KMS-11 (cell line): Measurements from ENCODE around the gene CSNK1A1.
"Not testable (repeated sequence)": the region's sequence is repeated elsewhere in the genome, so short reads cannot be mapped to it uniquely, and the experiment has no call there.

ENCODE experiments used
- H2AFZ ChIP-seq: fragments of 200-600 bp; sonication (generic); 2 replicates; pipeline ENCODE4 v1.6.1; 2016; ENCODE audit warnings: antibody characterized with exemption, mixed run types, low read depth
- H3K27ac ChIP-seq: fragments of 200-600 bp; sonication (generic); 2 replicates; pipeline ENCODE4 v1.6.1; 2016; ENCODE audit warnings: mild to moderate bottlenecking, mixed run types
- H3K27me3 ChIP-seq: fragments of 200-600 bp; sonication (generic); 2 replicates; pipeline ENCODE4 v1.6.1; 2017; ENCODE audit warnings: mild to moderate bottlenecking, low read depth, mixed run types, moderate library complexity; ENCODE audit not compliant: insufficient read depth
- H3K36me3 ChIP-seq: fragments of 200-600 bp; sonication (generic); 2 replicates; pipeline ENCODE4 v1.6.1; 2017; ENCODE audit warnings: mild to moderate bottlenecking, mixed run types; ENCODE audit not compliant: insufficient read depth
- H3K4me1 ChIP-seq: fragments of 200-600 bp; sonication (generic); 2 replicates; pipeline ENCODE4 v1.6.1; 2016; ENCODE audit warnings: mild to moderate bottlenecking, low read depth, mixed run types; ENCODE audit not compliant: poor library complexity, severe bottlenecking
- H3K4me2 ChIP-seq: fragments of 200-600 bp; sonication (generic); 2 replicates; pipeline ENCODE4 v1.7.0; 2016; ENCODE audit warnings: mild to moderate bottlenecking, mixed run types
- H3K4me3 ChIP-seq: fragments of 200-600 bp; sonication (generic); IDR thresholded peaks from 2 replicates; pipeline ENCODE4 v1.6.1; 2017; ENCODE audit warnings: low read depth, low read length, mixed read lengths; ENCODE audit not compliant: insufficient read depth
- H3K79me2 ChIP-seq: fragments of 200-600 bp; sonication (generic); 2 replicates; pipeline ENCODE4 v1.6.1; 2016; ENCODE audit warnings: low read depth, mixed run types; ENCODE audit not compliant: insufficient read depth
- H3K9ac ChIP-seq: fragments of 200-600 bp; sonication (generic); 2 replicates; pipeline ENCODE4 v1.6.1; 2016; ENCODE audit warnings: mild to moderate bottlenecking, mixed run types
- H4K20me1 ChIP-seq: fragments of 200-600 bp; sonication (generic); 2 replicates; pipeline ENCODE4 v1.6.1; 2016; ENCODE audit warnings: mild to moderate bottlenecking, mixed run types; ENCODE audit not compliant: insufficient read depth
- TF ChIP-seq, protein P1 (sequence below): fragments of 200-600 bp; sonication (generic); conservative IDR thresholded peaks from 2 replicates; pipeline ENCODE4 v1.6.1; 2017; ENCODE audit warnings: low read depth, mild to moderate bottlenecking, antibody characterized with exemption, low read length, moderate library complexity, mixed read lengths

CSNK1A1 gene

DNA sequence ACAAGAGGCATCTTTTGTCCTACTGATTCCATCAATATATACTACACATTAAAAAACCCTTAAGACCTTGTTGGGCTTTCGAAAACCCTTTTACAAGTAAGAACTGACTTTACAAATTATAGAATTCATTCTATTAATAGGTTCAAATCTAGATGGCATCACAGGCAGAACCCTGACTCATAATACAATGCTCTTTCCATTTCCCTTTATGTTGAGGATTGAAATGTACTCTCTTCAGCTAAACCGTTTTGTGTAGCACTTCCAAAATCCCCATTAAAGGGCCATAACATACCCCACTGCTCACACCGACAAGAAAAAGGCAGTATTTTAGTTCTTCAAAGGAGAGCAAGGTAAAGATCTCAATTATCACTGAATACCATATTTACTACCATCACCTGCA, 11.2 kb downstream of the CSNK1A1 start:
- Histone ChIP-seq H3K27ac (no peak overlapping the region), H3K36me3 (no peaks in the 10 kb centered on the region), H3K79me2 (peaks cover 88% of the 10 kb centered on the region), H2AFZ (no peak overlapping the region), H3K4me2 (no peak overlapping the region), H4K20me1 (peaks cover 12% of the 10 kb centered on the region; the same call in 1 of the 2 replicates), H3K27me3 (no peaks in the 10 kb centered on the region), H3K4me3 (no peak overlapping the region), H3K9ac (no peak overlapping the region), H3K4me1 (peaks cover 18% of the 10 kb centered on the region)
- TF ChIP-seq, protein P1, sequence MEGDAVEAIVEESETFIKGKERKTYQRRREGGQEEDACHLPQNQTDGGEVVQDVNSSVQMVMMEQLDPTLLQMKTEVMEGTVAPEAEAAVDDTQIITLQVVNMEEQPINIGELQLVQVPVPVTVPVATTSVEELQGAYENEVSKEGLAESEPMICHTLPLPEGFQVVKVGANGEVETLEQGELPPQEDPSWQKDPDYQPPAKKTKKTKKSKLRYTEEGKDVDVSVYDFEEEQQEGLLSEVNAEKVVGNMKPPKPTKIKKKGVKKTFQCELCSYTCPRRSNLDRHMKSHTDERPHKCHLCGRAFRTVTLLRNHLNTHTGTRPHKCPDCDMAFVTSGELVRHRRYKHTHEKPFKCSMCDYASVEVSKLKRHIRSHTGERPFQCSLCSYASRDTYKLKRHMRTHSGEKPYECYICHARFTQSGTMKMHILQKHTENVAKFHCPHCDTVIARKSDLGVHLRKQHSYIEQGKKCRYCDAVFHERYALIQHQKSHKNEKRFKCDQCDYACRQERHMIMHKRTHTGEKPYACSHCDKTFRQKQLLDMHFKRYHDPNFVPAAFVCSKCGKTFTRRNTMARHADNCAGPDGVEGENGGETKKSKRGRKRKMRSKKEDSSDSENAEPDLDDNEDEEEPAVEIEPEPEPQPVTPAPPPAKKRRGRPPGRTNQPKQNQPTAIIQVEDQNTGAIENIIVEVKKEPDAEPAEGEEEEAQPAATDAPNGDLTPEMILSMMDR, result no peak

DNA sequence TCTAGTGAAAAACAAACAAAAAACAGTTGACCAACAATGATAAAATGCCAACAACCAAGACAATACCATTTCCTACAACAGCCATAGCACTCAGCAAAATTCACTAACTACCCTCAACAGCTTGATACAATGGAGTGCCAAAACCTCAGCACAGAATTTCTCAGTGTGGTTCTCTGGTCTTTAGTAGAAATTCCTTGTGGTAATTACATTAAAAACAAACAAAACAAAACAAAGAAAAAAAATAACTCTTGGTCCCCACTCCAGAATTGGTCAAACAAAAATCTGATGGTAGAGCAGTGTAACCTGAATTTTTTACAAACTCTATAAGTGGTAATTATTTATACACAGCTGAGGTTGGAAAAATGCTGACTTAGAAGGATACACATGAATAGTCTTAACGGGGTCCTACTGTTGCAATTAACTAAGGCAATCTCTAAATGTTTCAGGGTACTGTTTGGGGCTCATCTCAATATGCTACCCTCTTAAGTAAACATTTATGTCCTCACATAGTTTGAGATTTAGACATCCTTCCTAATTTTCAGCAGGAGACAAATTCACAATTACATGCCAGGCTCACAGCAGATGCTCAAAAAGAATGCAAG, 13.8 kb downstream of the CSNK1A1 start:
- TF ChIP-seq, protein P1, result no peak
- Histone ChIP-seq H3K4me2 (peak overlapping the region; percentile 25; the same call in 1 of the 2 replicates), H3K9ac (no peak overlapping the region), H3K79me2 (peaks cover 92% of the 10 kb centered on the region), H3K4me1 (peaks cover 18% of the 10 kb centered on the region), H2AFZ (no peak overlapping the region), H3K27ac (no peak overlapping the region; the same call in 1 of the 2 replicates), H4K20me1 (peaks cover 28% of the 10 kb centered on the region), H3K4me3 (no peak overlapping the region), H3K27me3 (no peaks in the 10 kb centered on the region), H3K36me3 (no peaks in the 10 kb centered on the region)

DNA sequence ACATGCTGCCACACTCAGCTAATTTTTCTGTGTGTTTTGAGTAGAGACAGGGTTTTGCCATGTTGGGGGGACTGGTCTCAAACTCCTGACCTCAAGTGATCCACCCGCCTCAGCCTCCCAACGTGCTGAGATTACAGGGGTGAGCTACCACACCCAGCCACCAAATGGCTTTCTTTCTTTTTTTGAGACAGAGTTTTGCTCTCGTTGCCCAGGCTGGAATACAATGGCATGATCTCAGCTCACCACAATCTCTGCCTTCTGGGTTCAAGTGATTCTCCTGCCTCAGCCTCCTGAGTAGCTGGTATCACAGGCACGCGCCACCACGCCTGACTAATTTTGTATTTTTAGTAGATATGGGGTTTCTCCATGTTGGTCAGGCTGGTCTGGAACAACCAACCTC, 15.5 kb downstream of the CSNK1A1 start:
- H3K27ac ChIP-seq, H3K4me3 ChIP-seq, H2AFZ ChIP-seq, H3K36me3 ChIP-seq, H3K27me3 ChIP-seq, H3K9ac ChIP-seq, H3K4me2 ChIP-seq: not testable (repeated sequence)
- Histone ChIP-seq H4K20me1 (peaks cover 33% of the 10 kb centered on the region), H3K79me2 (peaks cover 95% of the 10 kb centered on the region), H3K4me1 (peaks cover 18% of the 10 kb centered on the region)

- Histone ChIP-seq H3K9ac (no peak overlapping the region), H3K27ac (no peak overlapping the region), H3K4me3 (no peak overlapping the region), H3K27me3 (no peaks in the 10 kb centered on the region), H2AFZ (no peak overlapping the region), H3K79me2 (peaks cover 100% of the 10 kb centered on the region), H3K4me2 (no peak overlapping the region), H3K4me1 (peaks cover 11% of the 10 kb centered on the region), H3K36me3 (no peaks in the 10 kb centered on the region), H4K20me1 (peaks cover 43% of the 10 kb centered on the region)
- TF ChIP-seq, protein P1, result no peak
These were observed 18.8 kb downstream of the CSNK1A1 start for GRCh38 chr5:149532413-149532812.

DNA sequence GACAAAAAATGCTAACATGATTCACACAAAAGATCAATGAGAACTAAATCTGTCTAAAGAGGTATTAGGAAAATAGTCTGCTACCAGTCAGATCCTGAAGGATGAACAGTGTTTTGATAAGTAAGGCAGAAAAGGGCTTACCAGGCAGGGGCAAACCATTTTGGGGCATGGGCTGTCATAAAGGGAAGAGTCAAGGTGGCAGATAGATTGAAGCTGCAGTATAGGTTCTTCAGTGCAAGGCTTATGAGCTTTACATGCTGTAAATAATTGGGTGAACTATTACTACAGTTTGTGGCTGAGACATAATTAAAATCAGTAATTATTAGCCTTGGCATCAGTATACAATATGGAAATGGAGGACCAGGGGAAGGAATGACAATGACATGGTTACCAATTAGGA, 21.8 kb downstream of the CSNK1A1 start:
- TF ChIP-seq, protein P1, result no peak
- H3K79me2 ChIP-seq, result peaks cover 100% of the 10 kb centered on the region
- H4K20me1 ChIP-seq, result peaks cover 45% of the 10 kb centered on the region
- H2AFZ ChIP-seq, result no peak overlapping the region
- no peak overlapping the region for H3K4me3 ChIP-seq
- no peaks in the 10 kb centered on the region for H3K36me3 ChIP-seq
- H3K27me3 ChIP-seq, result no peaks in the 10 kb centered on the region
- no peak overlapping the region for H3K9ac ChIP-seq
- no peak overlapping the region for H3K27ac ChIP-seq
- no peak overlapping the region for H3K4me2 ChIP-seq
- H3K4me1 ChIP-seq, result no peaks in the 10 kb centered on the region
